Tibial nerve (tissue), 4 donors: ENCODE results near the gene RANBP3L. TPM values are rescaled to one million over a fixed set of nuclear protein-coding genes. Genes with fewer than 3 reads are reported as not detected.

Source experiments
- DNase-seq, 2 donors: peaks; one replicate each; pipeline ENCODE4 v3.0.0-alpha.2; 2019; ENCODE audit warnings: low spot score in 2 of 2
- H3K27ac ChIP-seq, 4 donors: fragments of 200-600 bp; sonication (generic) in 3 of 4; one replicate each; pipeline ENCODE4 v1.5.1; 2017 to 2019; ENCODE audit warnings: mild to moderate bottlenecking in 1 of 4
- H3K27me3 ChIP-seq, 2 donors: fragments of 200-600 bp; sonication (generic) in 1 of 2; one replicate each; pipeline versions ENCODE4 v1.5.1 to v1.6.0; 2017 to 2019
- H3K36me3 ChIP-seq, 3 donors: fragments of 200-600 bp; sonication (generic); one replicate each; pipeline ENCODE4 v1.5.1; 2018 to 2019
- H3K4me1 ChIP-seq, 4 donors: fragments of 200-600 bp; sonication (generic) in 3 of 4; one replicate each; pipeline ENCODE4 v1.5.1; 2017 to 2019
- H3K4me3 ChIP-seq, 4 donors: fragments of 200-600 bp; sonication (generic) in 3 of 4; one replicate each; pipeline ENCODE4 v1.5.1; 2017 to 2019; ENCODE audit warnings: mild to moderate bottlenecking in 1 of 4, moderate library complexity in 1 of 4
- H3K9me3 ChIP-seq, 4 donors: fragments of 200-600 bp; sonication (generic) in 3 of 4; one replicate each; pipeline ENCODE4 v1.5.1; 2017 to 2019
- CTCF ChIP-seq, 5 experiments: fragments of 200-600 bp in 3 of 5; fragments of 450-650 bp in 2 of 5; sonication (generic) in 3 of 5; IDR thresholded peaks; one replicate each; pipeline ENCODE4 v1.5.1; 2016 to 2019; ENCODE audit warnings: antibody characterized with exemption in 5 of 5, mild to moderate bottlenecking in 3 of 5, moderate library complexity in 2 of 5
- EP300 ChIP-seq, 2 donors: sonication (generic); formaldehyde crosslinking; IDR thresholded peaks; one replicate each; pipeline ENCODE4 v1.6.1; 2017; ENCODE audit warnings: antibody characterized with exemption in 2 of 2, mild to moderate bottlenecking in 1 of 2
- POLR2A ChIP-seq, 2 donors: fragments of 450-650 bp; IDR thresholded peaks; one replicate each; pipeline ENCODE4 v1.6.1; 2017; ENCODE audit warnings: antibody characterized with exemption in 2 of 2, mild to moderate bottlenecking in 2 of 2, moderate library complexity in 2 of 2
- WGBS, 2 donors: methylation state at CpG; one replicate each; pipeline ENCODE4 v1.1.5; 2018; 5-methylcytosine and 5-hydroxymethylcytosine counted together
- total RNA-seq, 4 donors: library from RNA; depleted of rRNA; stranded (reverse); fragments of >200 nt; gene quantifications; one replicate each; pipeline ENCODE4 v1.1.0, GENCODE V29; 2016

RANBP3L gene
- total RNA-seq, 4 donors from 2014 or later, result 2.1 to 21.6 (median 4.5) TPM

DNA sequence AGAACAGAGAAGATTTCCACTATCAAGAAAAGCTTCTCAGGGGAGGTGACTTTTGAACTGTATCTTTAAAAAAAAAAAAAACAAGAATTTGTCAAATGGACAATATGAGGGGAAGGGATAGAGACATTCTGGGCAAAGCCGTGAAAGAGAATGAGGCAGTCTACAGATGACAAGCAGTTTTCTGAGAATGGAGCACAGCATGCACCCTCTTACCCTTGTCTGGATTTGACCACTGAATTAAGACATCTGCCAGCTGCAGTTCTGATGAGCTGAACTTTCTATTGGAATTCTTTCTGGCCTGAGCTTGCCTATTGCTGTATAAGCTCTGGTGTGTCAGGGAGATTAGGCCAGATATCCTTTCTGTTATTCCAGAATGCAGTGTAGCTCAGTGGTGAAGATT is 10.3 kb upstream of the RANBP3L start:
- H3K9me3 ChIP-seq, result no peaks in the 10 kb centered on the region

GRCh38 chr5:36310138-36310537 is 8.4 kb upstream of the RANBP3L start:
- Histone ChIP-seq H3K27me3 (no peaks in the 10 kb centered on the region), H3K36me3 (no peaks in the 10 kb centered on the region), H3K9me3 (no peaks in the 10 kb centered on the region), H3K4me3 (no peak overlapping the region), H3K27ac (no peak overlapping the region), H3K4me1 (peaks cover 0 to 10% (median 0%) of the 10 kb centered on the region in 4 donors)
- DNase-seq, result no peak
- WGBS, 2 donors, result 65 to 83% methylated on average over 3 of the region's 3 CpGs
- TF ChIP-seq CTCF (IDR thresholded peaks at IDR 0.05) (no peak), POLR2A (IDR thresholded peaks at IDR 0.05) (no peak), EP300 (IDR thresholded peaks at IDR 0.05) (no peak)

More for the DNA sequence above, 10.3 kb upstream of the RANBP3L start:
- WGBS, 2 donors, result 47 to 56% methylated on average over 1 of the region's 1 CpG
- H3K4me1 ChIP-seq, result no peaks in the 10 kb centered on the region
- H3K4me3 ChIP-seq, result no peak overlapping the region
- no peak for TF ChIP-seq POLR2A (IDR thresholded peaks at IDR 0.05)
- TF ChIP-seq EP300 (IDR thresholded peaks at IDR 0.05), result no peak
- TF ChIP-seq CTCF (IDR thresholded peaks at IDR 0.05), result no peak
- no peak for DNase-seq
- no peaks in the 10 kb centered on the region for H3K36me3 ChIP-seq
- no peak overlapping the region for H3K27ac ChIP-seq
- H3K27me3 ChIP-seq, result no peaks in the 10 kb centered on the region

GRCh38 chr5:36305571-36306326 is 4.0 kb upstream of the RANBP3L start:
- peaks cover 0 to 45% (median 10%) of the 10 kb centered on the region in 4 donors for H3K4me1 ChIP-seq
- H3K4me3 ChIP-seq, result no peak overlapping the region
- no peaks in the 10 kb centered on the region for H3K9me3 ChIP-seq
- peak in 1 of 2 donors; percentile 47 for DNase-seq
- H3K27me3 ChIP-seq, result no peaks in the 10 kb centered on the region
- H3K27ac ChIP-seq, result peak overlapping the region in 1 of 4 donors; percentile 15
- no peaks in the 10 kb centered on the region for H3K36me3 ChIP-seq
- TF ChIP-seq EP300 (IDR thresholded peaks at IDR 0.05) (peak in 1 of 2 donors; percentile 20), CTCF (IDR thresholded peaks at IDR 0.05) (peak; percentile 42 to 82 (median 69)), POLR2A (IDR thresholded peaks at IDR 0.05) (no peak)
- 29% methylated on average over 4 of the region's 4 CpGs for WGBS, 2 donors

DNA sequence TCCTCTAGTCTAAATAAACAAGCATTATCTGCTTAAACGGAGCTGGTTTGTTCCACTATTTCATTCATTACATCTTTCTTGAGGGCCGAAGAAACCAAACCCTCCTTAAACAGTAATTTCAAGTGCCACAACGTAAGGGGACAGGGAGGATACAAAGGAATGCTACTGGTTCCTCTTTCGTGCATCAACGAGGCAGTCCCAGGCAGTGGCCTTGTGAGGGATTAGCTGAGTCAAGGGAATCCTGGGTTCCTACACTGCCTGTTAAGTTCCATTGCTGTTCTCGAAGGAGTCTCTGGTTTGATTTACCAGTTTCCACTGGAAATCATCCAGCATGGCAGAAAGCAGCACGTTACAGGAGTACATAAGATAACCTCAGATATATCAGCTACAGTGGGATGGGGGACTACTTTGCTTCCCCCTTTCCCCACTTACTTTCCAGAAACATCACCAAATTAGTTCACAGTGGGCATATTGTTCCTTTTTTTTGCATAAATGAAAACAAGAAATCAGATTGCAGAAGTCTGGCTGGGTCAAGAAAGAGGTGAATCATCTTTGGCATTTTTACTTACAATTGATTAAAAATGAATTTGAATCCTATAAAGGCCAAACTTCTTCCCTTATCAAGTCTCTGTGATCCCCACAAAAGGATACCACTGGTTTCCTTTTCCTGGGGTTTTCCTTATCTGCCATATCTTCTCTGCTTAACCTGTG is 2.5 kb upstream of the RANBP3L start:
- Histone ChIP-seq H3K4me3 (no peak overlapping the region), H3K36me3 (no peaks in the 10 kb centered on the region), H3K27ac (peak overlapping the region in 1 of 4 donors; percentile 20), H3K9me3 (no peaks in the 10 kb centered on the region), H3K4me1 (peaks cover 0 to 46% (median 11%) of the 10 kb centered on the region in 4 donors), H3K27me3 (no peaks in the 10 kb centered on the region)
- DNase-seq, result no peak
- 61 to 74% methylated on average over 7 of the region's 7 CpGs for WGBS, 2 donors
- TF ChIP-seq POLR2A (IDR thresholded peaks at IDR 0.05) (no peak), EP300 (IDR thresholded peaks at IDR 0.05) (no peak), CTCF (IDR thresholded peaks at IDR 0.05) (no peak)
